ENCODE measurements around the gene LRP1B. TPM values are rescaled to one million over a fixed set of nuclear protein-coding genes. Genes with fewer than 3 reads are reported as not detected.

LRP1B gene
- total and polyA plus RNA-seq, 2 donors from 2014 or later: 0.69 to 1.2 TPM

GRCh38 chr2:140695155-140695554 lies 1435.7 kb downstream of the LRP1B start:
- H3K27me3 ChIP-seq (ENCODE audit: control insufficient read depth, insufficient read depth, low read length): no peaks in the 10 kb centered on the region
- H3K4me3 ChIP-seq (ENCODE audit: low read length in 3 of 3): no peak overlapping the region
- no peaks in the 10 kb centered on the region for H3K36me3 ChIP-seq (ENCODE audit: control insufficient read depth in 2 of 3, insufficient read depth in 3 of 3, low read length in 3 of 3)
- no peak overlapping the region for H3K27ac ChIP-seq (ENCODE audit: low read depth in 2 of 2, low read length in 2 of 2)
- intact Hi-C loops (cut with DNase I): no loop called here
- H3K9ac ChIP-seq (ENCODE audit: low read length in 3 of 3): no peak overlapping the region
- no peaks in the 10 kb centered on the region for H3K9me3 ChIP-seq (ENCODE audit: control insufficient read depth in 2 of 3, insufficient read depth in 1 of 3, low read length in 3 of 3)
- no peak for DNase-seq
- no peaks in the 10 kb centered on the region for H3K4me1 ChIP-seq (ENCODE audit: control insufficient read depth in 2 of 3, insufficient read depth in 2 of 3, low read depth in 1 of 3, low read length in 3 of 3)
- no peak for FAIRE-seq
- TF ChIP-seq CTCF (IDR thresholded peaks at IDR 0.05; ENCODE audit: borderline replicate concordance, extremely low read depth, insufficient read depth): no peak

GRCh38 chr2:140687825-140688224 lies 1443.0 kb downstream of the LRP1B start:
- Histone ChIP-seq H3K4me3 (ENCODE audit: low read length in 3 of 3) (no peak overlapping the region), H3K9me3 (ENCODE audit: control insufficient read depth in 2 of 3, insufficient read depth in 1 of 3, low read length in 3 of 3) (no peaks in the 10 kb centered on the region), H3K9ac (ENCODE audit: low read length in 3 of 3) (no peak overlapping the region), H3K36me3 (ENCODE audit: control insufficient read depth in 2 of 3, insufficient read depth in 3 of 3, low read length in 3 of 3) (no peaks in the 10 kb centered on the region), H3K27ac (ENCODE audit: low read depth in 2 of 2, low read length in 2 of 2) (no peak overlapping the region), H3K27me3 (ENCODE audit: control insufficient read depth, insufficient read depth, low read length) (no peaks in the 10 kb centered on the region), H3K4me1 (ENCODE audit: control insufficient read depth in 2 of 3, insufficient read depth in 2 of 3, low read depth in 1 of 3, low read length in 3 of 3) (no peaks in the 10 kb centered on the region)
- DNase-seq (no peak), FAIRE-seq (no peak)
- intact Hi-C loops (cut with DNase I): no loop called here
- no peak for TF ChIP-seq CTCF (IDR thresholded peaks at IDR 0.05; ENCODE audit: borderline replicate concordance, extremely low read depth, insufficient read depth)

- Histone ChIP-seq H3K4me3 (ENCODE audit: low read length in 3 of 3) (no peak overlapping the region), H3K4me1 (ENCODE audit: control insufficient read depth in 2 of 3, insufficient read depth in 2 of 3, low read depth in 1 of 3, low read length in 3 of 3) (no peaks in the 10 kb centered on the region), H3K9me3 (ENCODE audit: control insufficient read depth in 2 of 3, insufficient read depth in 1 of 3, low read length in 3 of 3) (no peaks in the 10 kb centered on the region), H3K9ac (ENCODE audit: low read length in 3 of 3) (no peak overlapping the region), H3K27ac (ENCODE audit: low read depth in 2 of 2, low read length in 2 of 2) (no peak overlapping the region), H3K36me3 (ENCODE audit: control insufficient read depth in 2 of 3, insufficient read depth in 3 of 3, low read length in 3 of 3) (no peaks in the 10 kb centered on the region), H3K27me3 (ENCODE audit: control insufficient read depth, insufficient read depth, low read length) (no peaks in the 10 kb centered on the region)
- no peak for TF ChIP-seq CTCF (IDR thresholded peaks at IDR 0.05; ENCODE audit: borderline replicate concordance, extremely low read depth, insufficient read depth)
- intact Hi-C loops (cut with DNase I): no loop called here
- FAIRE-seq (no peak), DNase-seq (no peak)
Measured at GRCh38 chr2:140683658-140684057, 1447.2 kb downstream of the LRP1B start.

- intact Hi-C loops (cut with DNase I): no loop called here
- FAIRE-seq (no peak), DNase-seq (no peak)
- no peaks in the 10 kb centered on the region for H3K27me3 ChIP-seq (ENCODE audit: control insufficient read depth, insufficient read depth, low read length)
- H3K36me3 ChIP-seq (ENCODE audit: control insufficient read depth in 2 of 3, insufficient read depth in 3 of 3, low read length in 3 of 3): no peaks in the 10 kb centered on the region
- no peaks in the 10 kb centered on the region for H3K9me3 ChIP-seq (ENCODE audit: control insufficient read depth in 2 of 3, insufficient read depth in 1 of 3, low read length in 3 of 3)
- no peak overlapping the region for H3K9ac ChIP-seq (ENCODE audit: low read length in 3 of 3)
- H3K4me3 ChIP-seq (ENCODE audit: low read length in 3 of 3): no peak overlapping the region
- no peak for TF ChIP-seq CTCF (IDR thresholded peaks at IDR 0.05; ENCODE audit: borderline replicate concordance, extremely low read depth, insufficient read depth)
- H3K27ac ChIP-seq (ENCODE audit: low read depth in 2 of 2, low read length in 2 of 2): no peak overlapping the region
- no peaks in the 10 kb centered on the region for H3K4me1 ChIP-seq (ENCODE audit: control insufficient read depth in 2 of 3, insufficient read depth in 2 of 3, low read depth in 1 of 3, low read length in 3 of 3)
Measured at GRCh38 chr2:140680862-140681261, 1450.0 kb downstream of the LRP1B start.
